ENCODE measurements around the gene ZNF610. TPM values are rescaled to one million over a fixed set of nuclear protein-coding genes. Genes with fewer than 3 reads are reported as not detected.

ZNF610 gene
- polyA plus RNA-seq, 2 of the 4 experiments (the other 2 are of a cell fraction), result not detected

DNA sequence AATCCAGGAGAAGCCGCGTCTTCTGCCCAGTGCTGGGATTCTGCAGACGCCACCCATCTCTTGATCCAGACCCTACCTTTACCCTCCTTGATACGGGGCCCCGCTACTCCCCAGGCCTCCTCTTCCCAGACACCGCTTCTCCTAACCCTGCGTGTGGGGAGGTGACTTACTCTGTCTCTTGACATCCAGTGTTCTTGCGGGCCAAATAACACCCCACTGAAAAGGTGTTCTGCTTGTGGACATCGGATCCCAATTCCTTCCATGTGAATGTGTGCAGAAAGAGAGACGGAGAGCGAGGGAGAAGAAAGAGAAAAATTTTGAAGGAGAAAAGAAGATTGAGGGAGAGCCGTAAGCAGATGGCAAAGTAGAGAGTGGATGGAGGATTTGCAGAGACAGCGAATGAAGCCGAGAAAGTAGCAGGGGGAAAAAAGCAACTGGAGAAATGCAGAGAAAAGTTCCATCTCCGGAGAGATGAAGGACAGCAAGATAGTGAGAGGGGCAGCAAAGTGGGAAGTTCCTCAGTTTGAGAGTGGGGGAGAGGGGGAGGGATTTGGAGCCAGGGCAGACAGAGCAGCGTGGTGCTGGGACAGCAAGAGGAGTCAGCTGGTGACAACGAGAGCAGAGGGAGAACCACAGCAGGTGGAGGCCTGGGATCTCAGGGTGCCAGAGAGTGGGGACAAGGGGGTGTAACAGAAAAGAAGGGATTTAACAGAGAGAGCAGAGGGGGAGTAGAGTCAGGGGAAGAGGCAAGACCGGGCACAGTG lies 38.3 kb upstream of the ZNF610 start:
- Histone ChIP-seq H3K4me2 (peak overlapping the region; percentile 65), H3K27ac (peak overlapping the region; percentile 78 to 95), H3K4me1 (no peaks in the 10 kb centered on the region), H3K9me3 (peaks cover 82% of the 10 kb centered on the region), H3K4me3 (peak overlapping the region; percentile 71)
- no peak; a peak in 1 of 6 replicates for ATAC-seq
- 64% methylated on average over 18 of the region's 18 CpGs for WGBS (ENCODE audit: missing lambda C conversion rate)
- ChIA-PET CTCF (no interaction called here), POLR2A (no interaction called here)
- no peak for DNase-seq (ENCODE audit: low read depth in 1 of 2, low spot score in 1 of 2)
- no peak for FAIRE-seq
- TF ChIP-seq TP53 (CRISPR knock-in tag; IDR thresholded peaks at IDR 0.05), result 0 out of 2 replicates have a peak, but pooled peaks have one; percentile 16
- no peak for TF ChIP-seq ZFP36 (IDR thresholded peaks at IDR 0.05; ENCODE audit: borderline replicate concordance, partially characterized antibody)

DNA sequence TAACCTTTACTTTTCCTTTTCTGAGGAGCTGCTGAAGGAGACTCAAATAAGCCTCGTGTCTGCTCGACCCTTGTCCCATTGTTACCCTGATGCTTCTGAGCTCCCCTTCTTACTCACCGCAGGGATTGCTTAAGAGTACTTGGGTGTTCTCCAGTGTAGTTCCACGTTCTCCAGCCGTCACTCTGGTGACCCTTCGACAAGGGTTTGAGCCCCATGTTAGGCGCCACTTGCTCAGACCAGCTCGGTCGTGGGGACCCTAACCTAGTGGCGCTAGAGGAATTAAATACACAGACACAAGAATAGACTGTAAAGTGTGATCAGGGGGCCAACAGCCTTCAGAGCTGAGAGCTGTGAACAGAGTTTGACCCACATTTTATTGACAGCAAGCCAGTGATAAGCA lies 28.8 kb upstream of the ZNF610 start:
- no peak for FAIRE-seq
- Histone ChIP-seq H3K4me1 (no peaks in the 10 kb centered on the region), H3K4me2 (no peak overlapping the region), H3K4me3 (no peak overlapping the region), H3K27ac (no peak overlapping the region), H3K9me3 (peaks cover 90% of the 10 kb centered on the region)
- peak in 1 of 2 experiments; percentile 32; a peak in 1 of 6 replicates for ATAC-seq
- peak in 1 of 2 experiments; percentile 72 for DNase-seq (ENCODE audit: low read depth in 1 of 2, low spot score in 1 of 2)
- ChIA-PET CTCF (no interaction called here), POLR2A (no interaction called here)
- WGBS (ENCODE audit: missing lambda C conversion rate), result 88% methylated on average over 10 of the region's 10 CpGs
- TF ChIP-seq SMC3 (IDR thresholded peaks at IDR 0.05), result no peak
- TF ChIP-seq GATA3 (IDR thresholded peaks at IDR 0.05; ENCODE audit: borderline replicate concordance), result 0 out of 2 replicates have a peak, but pooled peaks have one; percentile 15

DNA sequence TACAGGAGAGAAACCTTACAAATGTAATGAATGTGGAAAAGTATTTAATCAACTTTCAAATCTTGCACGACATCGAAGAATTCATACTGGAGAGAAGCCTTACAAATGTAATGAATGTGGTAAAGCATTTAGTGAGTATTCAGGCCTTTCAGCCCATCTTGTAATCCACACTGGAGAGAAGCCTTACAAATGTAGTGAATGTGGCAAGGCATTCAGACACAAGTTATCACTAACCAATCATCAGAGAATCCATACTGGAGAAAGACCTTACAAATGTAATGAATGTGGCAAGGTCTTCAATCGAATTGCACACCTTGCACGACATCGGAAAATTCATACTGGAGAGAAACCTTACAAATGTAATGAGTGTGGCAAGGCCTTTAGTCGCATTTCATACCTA lies 13.6 kb upstream of the ZNF610 start:
- H3K4me2 ChIP-seq, result no peak overlapping the region
- TF ChIP-seq, protein P1, sequence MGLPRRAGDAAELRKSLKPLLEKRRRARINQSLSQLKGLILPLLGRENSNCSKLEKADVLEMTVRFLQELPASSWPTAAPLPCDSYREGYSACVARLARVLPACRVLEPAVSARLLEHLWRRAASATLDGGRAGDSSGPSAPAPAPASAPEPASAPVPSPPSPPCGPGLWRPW (IDR thresholded peaks at IDR 0.05), result no peak
- TF ChIP-seq GATA3 (IDR thresholded peaks at IDR 0.05; ENCODE audit: borderline replicate concordance), result peak; percentile 28; the same call in 1 of the 2 replicates
- no peak for ATAC-seq
- peaks cover 100% of the 10 kb centered on the region for H3K9me3 ChIP-seq
- H3K4me1 ChIP-seq, result no peaks in the 10 kb centered on the region
- FAIRE-seq, result peak; percentile 65
- H3K4me3 ChIP-seq, result 0 out of 3 replicates have a peak overlapping the region, but pooled peaks have one; percentile 12
- ChIA-PET POLR2A (no interaction called here), CTCF (no interaction called here)
- no peak for DNase-seq (ENCODE audit: low read depth in 1 of 2, low spot score in 1 of 2)
- 98% methylated on average over 6 of the region's 6 CpGs for WGBS (ENCODE audit: missing lambda C conversion rate)
- no peak overlapping the region for H3K27ac ChIP-seq

DNA sequence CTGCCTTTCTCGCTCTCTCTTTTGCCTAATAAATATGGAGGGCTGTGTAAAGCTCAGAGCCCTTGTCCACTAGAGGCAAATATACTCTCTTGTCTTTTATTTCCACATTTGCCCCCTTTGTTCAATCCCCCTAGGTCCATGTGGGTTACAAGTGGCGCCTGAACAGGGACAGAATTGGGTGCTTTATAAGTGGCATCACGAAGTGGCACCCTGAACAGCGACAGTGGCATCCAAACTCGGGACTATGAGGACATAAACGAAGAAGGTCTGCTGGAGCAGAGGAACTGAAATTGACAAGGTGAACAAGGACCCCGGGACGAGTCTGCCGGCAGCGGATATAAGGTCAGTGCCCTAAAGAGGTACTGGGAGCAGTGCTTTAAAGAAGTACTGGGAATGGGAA lies 4.3 kb upstream of the ZNF610 start:
- peaks cover 90% of the 10 kb centered on the region for H3K9me3 ChIP-seq
- 12% methylated on average over 10 of the region's 10 CpGs for WGBS (ENCODE audit: missing lambda C conversion rate)
- CTCF ChIA-PET, result no interaction called here
- H3K4me1 ChIP-seq, result no peaks in the 10 kb centered on the region
- no peak overlapping the region for H3K4me3 ChIP-seq
- H3K4me2 ChIP-seq, result no peak overlapping the region
- H3K27ac ChIP-seq, result no peak overlapping the region
- no peak for FAIRE-seq
- POLR2A ChIA-PET, result no interaction called here
- ATAC-seq, result no peak
- no peak for DNase-seq (ENCODE audit: low read depth in 1 of 2, low spot score in 1 of 2)
- TF ChIP-seq, protein P2, sequence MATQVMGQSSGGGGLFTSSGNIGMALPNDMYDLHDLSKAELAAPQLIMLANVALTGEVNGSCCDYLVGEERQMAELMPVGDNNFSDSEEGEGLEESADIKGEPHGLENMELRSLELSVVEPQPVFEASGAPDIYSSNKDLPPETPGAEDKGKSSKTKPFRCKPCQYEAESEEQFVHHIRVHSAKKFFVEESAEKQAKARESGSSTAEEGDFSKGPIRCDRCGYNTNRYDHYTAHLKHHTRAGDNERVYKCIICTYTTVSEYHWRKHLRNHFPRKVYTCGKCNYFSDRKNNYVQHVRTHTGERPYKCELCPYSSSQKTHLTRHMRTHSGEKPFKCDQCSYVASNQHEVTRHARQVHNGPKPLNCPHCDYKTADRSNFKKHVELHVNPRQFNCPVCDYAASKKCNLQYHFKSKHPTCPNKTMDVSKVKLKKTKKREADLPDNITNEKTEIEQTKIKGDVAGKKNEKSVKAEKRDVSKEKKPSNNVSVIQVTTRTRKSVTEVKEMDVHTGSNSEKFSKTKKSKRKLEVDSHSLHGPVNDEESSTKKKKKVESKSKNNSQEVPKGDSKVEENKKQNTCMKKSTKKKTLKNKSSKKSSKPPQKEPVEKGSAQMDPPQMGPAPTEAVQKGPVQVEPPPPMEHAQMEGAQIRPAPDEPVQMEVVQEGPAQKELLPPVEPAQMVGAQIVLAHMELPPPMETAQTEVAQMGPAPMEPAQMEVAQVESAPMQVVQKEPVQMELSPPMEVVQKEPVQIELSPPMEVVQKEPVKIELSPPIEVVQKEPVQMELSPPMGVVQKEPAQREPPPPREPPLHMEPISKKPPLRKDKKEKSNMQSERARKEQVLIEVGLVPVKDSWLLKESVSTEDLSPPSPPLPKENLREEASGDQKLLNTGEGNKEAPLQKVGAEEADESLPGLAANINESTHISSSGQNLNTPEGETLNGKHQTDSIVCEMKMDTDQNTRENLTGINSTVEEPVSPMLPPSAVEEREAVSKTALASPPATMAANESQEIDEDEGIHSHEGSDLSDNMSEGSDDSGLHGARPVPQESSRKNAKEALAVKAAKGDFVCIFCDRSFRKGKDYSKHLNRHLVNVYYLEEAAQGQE (IDR thresholded peaks at IDR 0.05), result no peak
- no peak for TF ChIP-seq BHLHE40 (IDR thresholded peaks at IDR 0.05; ENCODE audit: low read depth, low read length)
- TF ChIP-seq KDM5A (IDR thresholded peaks at IDR 0.05), result no peak
- no peak for TF ChIP-seq HOXB13 (CRISPR knock-in tag; IDR thresholded peaks at IDR 0.05; ENCODE audit: low read depth)
- TF ChIP-seq FOSB (CRISPR knock-in tag; IDR thresholded peaks at IDR 0.05), result no peak
- TF ChIP-seq TFCP2L1 (CRISPR knock-in tag; IDR thresholded peaks at IDR 0.05), result no peak
- TF ChIP-seq, protein P3, sequence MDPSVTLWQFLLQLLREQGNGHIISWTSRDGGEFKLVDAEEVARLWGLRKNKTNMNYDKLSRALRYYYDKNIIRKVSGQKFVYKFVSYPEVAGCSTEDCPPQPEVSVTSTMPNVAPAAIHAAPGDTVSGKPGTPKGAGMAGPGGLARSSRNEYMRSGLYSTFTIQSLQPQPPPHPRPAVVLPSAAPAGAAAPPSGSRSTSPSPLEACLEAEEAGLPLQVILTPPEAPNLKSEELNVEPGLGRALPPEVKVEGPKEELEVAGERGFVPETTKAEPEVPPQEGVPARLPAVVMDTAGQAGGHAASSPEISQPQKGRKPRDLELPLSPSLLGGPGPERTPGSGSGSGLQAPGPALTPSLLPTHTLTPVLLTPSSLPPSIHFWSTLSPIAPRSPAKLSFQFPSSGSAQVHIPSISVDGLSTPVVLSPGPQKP (IDR thresholded peaks at IDR 0.05; ENCODE audit: low read depth, low read length), result no peak
- no peak for TF ChIP-seq JUNB (IDR thresholded peaks at IDR 0.05)
- no peak for TF ChIP-seq NPAS2 (CRISPR knock-in tag; IDR thresholded peaks at IDR 0.05; ENCODE audit: borderline replicate concordance)
- no peak for TF ChIP-seq MAFK (IDR thresholded peaks at IDR 0.05; ENCODE audit: partially characterized antibody)
- TF ChIP-seq, protein P4, sequence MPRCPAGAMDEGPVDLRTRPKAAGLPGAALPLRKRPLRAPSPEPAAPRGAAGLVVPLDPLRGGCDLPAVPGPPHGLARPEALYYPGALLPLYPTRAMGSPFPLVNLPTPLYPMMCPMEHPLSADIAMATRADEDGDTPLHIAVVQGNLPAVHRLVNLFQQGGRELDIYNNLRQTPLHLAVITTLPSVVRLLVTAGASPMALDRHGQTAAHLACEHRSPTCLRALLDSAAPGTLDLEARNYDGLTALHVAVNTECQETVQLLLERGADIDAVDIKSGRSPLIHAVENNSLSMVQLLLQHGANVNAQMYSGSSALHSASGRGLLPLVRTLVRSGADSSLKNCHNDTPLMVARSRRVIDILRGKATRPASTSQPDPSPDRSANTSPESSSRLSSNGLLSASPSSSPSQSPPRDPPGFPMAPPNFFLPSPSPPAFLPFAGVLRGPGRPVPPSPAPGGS (IDR thresholded peaks at IDR 0.05), result no peak
- no peak for TF ChIP-seq POLR2AphosphoS2 (conservative IDR thresholded peaks at IDR 0.05; ENCODE audit: low read length)
- TF ChIP-seq, protein P5, sequence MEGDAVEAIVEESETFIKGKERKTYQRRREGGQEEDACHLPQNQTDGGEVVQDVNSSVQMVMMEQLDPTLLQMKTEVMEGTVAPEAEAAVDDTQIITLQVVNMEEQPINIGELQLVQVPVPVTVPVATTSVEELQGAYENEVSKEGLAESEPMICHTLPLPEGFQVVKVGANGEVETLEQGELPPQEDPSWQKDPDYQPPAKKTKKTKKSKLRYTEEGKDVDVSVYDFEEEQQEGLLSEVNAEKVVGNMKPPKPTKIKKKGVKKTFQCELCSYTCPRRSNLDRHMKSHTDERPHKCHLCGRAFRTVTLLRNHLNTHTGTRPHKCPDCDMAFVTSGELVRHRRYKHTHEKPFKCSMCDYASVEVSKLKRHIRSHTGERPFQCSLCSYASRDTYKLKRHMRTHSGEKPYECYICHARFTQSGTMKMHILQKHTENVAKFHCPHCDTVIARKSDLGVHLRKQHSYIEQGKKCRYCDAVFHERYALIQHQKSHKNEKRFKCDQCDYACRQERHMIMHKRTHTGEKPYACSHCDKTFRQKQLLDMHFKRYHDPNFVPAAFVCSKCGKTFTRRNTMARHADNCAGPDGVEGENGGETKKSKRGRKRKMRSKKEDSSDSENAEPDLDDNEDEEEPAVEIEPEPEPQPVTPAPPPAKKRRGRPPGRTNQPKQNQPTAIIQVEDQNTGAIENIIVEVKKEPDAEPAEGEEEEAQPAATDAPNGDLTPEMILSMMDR (IDR thresholded peaks at IDR 0.05), result no peak
- TF ChIP-seq PHF8 (IDR thresholded peaks at IDR 0.05; ENCODE audit: borderline replicate concordance, low read depth), result no peak
- no peak for TF ChIP-seq POLR2A (IDR thresholded peaks at IDR 0.05; ENCODE audit: low read length)
- TF ChIP-seq RAD21 (conservative IDR thresholded peaks at IDR 0.05 in 1 of 2, IDR thresholded peaks at IDR 0.05 in 1 of 2), result no peak
- TF ChIP-seq ZC3H11A (IDR thresholded peaks at IDR 0.05), result no peak

All from A549 (cell line).